Fibroblast of skin of left biceps (primary cell): ENCODE data around the gene TMEM42.

Experiments used
- DNase-seq, 2 experiments: peaks; one replicate each; pipeline ENCODE4 v3.0.0-alpha.2; 2013; ENCODE audit warnings: low read depth in 2 of 2

The TMEM42 gene

DNA sequence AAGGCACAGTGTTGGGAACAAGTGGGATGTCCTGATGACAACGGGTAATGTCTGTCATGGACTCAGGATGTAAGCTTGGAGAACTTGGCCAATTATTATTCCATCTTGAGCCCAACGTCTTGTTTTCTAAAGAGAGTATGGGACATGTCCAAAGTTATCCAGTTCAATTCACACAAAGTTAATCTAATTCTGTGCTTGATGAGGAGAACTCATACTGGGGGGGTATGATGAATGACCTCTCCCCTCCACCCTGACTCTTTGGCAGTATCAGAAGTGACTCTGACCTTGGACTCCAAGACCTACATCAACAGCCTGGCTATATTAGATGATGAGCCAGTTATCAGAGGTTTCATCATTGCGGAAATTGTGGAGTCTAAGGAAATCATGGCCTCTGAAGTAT lies 49.0 kb downstream of the TMEM42 start:
- no peak for DNase-seq

DNA sequence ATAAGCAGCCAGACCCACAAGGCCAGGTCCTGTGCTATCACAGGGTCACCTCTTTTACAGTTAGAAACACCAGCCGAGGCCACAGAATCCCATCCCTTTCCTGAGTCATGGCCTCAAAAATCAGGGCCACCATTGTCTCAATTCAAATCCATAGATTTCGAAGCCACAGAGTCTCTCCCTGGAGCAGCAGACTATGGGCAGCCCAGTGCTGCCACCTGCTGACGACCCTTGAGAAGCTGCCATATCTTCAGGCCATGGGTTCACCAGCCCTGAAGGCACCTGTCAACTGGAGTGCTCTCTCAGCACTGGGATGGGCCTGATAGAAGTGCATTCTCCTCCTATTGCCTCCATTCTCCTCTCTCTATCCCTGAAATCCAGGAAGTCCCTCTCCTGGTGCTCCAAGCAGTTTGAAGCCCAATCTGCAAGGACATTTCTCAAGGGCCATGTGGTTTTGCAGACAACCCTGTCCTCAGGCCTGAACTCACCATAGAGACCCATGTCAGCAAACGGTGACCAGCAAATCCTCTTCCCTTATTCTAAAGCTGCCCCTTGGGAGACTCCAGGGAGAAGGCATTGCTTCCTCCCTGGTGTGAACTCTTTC lies 52.3 kb downstream of the TMEM42 start:
- peak; percentile 23 to 24 for DNase-seq

DNA sequence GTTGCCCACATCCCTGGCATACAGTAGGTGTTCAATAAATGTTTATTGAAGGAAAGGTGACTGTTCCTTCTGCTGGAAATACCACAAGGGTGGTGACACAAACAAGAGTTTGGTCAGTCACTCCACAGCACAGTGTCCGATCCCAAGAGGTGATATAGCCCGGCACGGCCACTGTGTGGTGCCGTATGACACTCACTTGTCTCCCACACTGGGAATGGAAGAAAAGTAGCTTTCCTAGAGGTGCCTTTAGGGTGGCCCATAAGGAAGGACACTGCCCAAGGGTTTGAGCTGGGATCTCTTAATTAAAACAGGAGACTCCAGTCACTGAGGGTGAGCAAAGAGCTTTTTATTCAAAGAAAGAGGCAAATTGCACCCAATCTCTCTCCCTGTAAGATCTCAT lies 53.2 kb downstream of the TMEM42 start:
- no peak for DNase-seq
